GM19043 (cell line): ENCODE results near the gene SLC17A3.

ENCODE experiments used
- ATAC-seq: cut with Tn5 transposase; IDR thresholded peaks from one replicate; pipeline ENCODE4 v1.9.1; 2021; ENCODE audit warnings: low read depth; ENCODE audit not compliant: unreplicated experiment

SLC17A3 gene, protein sequence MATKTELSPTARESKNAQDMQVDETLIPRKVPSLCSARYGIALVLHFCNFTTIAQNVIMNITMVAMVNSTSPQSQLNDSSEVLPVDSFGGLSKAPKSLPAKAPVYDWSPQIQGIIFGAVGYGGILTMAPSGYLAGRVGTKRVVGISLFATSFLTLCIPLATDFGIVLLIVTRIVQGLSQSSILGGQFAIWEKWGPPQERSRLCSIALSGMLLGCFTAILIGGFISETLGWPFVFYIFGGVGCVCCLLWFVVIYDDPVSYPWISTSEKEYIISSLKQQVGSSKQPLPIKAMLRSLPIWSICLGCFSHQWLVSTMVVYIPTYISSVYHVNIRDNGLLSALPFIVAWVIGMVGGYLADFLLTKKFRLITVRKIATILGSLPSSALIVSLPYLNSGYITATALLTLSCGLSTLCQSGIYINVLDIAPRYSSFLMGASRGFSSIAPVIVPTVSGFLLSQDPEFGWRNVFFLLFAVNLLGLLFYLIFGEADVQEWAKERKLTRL

GRCh38 chr6:25874118-25874517 lies at the start of gene SLC17A3:
Gene SLC17A3 (minus strand): TSS chr6:25874243. CDS start chr6:25868387, 5,856 bp downstream.
- no peak for ATAC-seq

- ATAC-seq: no peak
Measured at GRCh38 chr6:25922301-25922700, 48.3 kb upstream of the SLC17A3 start.

DNA sequence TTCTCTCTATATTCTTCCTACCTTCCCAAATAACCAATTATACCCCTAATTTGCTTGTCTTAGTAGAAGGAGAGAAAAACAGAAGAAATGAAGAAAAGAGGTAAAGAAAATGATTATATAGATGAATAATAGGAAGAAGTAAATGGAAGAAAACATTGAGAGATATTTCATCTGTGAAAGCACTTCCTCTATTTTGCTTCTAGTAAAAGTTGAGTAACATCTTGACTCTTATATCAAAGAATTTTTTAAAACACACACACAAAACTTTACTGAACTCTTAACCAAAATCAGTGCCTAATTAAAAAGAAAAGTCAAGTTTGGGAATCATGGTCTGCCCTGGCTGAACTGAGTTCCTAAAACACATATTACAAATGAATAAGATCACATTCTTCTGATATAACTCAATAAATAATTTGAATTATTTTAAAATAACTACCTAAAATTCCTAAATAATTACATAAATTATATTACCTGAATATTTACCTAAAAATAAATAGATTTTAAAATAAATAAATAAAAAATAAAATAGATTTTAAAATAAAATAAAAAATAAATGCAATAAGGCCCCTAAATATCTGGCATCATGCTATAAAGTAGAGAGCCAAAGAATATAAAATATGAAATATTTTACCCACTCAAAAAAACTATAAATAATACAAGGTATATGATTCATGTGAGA lies 47.6 kb upstream of the SLC17A3 start:
- ATAC-seq: no peak

DNA sequence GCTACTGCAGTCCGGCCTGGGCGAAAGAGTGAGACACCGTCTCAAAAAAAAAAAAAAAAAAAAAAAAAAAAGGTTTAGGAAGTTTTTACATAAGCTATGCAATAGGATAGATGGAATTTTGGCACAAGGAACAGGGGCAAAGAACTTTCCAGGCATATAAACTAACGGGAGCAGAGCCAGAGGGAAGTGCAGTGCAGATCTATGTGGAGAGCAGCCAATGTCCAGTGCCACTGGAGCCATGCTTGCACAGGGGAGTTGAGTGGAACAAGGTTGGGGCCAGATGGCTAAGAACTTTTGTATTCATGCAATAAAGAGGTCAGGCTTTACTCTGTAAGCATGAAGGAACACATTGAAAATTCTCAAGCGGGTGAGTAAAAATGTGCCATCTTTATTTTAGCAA lies 45.6 kb upstream of the SLC17A3 start:
- no peak for ATAC-seq

DNA sequence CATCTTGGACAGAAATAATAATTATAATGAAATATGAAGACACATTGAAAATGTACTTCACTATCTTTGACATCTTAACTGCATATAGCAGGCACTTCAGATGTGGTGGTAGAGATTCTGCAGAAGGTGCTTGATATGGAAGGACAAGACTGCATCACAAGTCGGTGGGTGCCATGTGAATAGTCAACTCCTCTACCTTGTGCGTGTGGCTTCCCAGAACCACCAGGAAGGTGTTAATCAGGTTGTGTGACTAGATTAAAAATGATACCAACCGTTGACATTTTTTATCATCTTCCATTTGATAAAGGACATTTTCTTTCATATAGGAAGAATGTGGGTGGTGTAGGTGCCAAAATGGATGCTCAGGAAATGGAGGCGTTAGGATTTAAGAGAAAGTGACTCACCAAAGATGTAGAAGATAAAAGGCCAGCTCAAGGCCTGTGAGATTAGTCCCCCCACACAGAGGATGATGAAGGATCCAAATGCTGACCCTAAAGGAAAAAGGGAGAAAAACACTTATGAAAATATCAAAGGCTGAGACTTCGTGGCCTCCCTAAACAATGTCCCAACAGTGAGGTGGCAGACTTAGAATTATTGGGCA lies 44.1 kb upstream of the SLC17A3 start:
- no peak for ATAC-seq

GRCh38 chr6:25916789-25917490 lies 42.9 kb upstream of the SLC17A3 start:
- ATAC-seq: no peak

- ATAC-seq: no peak
Measured at GRCh38 chr6:25916330-25916729, 42.3 kb upstream of the SLC17A3 start.

DNA sequence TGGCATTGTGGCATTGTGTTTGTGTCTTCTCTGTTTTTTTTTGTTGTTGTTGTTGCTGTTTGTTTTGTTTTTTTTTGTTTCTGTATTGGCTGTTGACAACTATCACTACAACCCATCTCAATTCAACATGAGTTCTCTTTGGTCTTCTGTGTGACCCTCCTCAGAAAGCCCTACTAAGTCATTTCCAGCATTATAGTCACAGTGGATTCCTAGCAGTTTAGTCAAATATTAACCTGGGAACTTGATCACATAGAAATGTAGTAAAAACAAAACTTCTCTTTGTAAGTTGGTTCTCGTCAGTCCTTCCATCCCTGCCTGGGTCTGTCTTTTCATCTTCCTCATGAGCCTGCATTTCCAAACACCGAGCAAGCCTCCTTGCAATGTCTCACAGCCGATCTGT lies 39.7 kb upstream of the SLC17A3 start:
- ATAC-seq: no peak

GRCh38 chr6:25911351-25911750 lies 37.3 kb upstream of the SLC17A3 start:
- ATAC-seq: no peak

GRCh38 chr6:25907475-25908014 lies 33.5 kb upstream of the SLC17A3 start:
- ATAC-seq: no peak

DNA sequence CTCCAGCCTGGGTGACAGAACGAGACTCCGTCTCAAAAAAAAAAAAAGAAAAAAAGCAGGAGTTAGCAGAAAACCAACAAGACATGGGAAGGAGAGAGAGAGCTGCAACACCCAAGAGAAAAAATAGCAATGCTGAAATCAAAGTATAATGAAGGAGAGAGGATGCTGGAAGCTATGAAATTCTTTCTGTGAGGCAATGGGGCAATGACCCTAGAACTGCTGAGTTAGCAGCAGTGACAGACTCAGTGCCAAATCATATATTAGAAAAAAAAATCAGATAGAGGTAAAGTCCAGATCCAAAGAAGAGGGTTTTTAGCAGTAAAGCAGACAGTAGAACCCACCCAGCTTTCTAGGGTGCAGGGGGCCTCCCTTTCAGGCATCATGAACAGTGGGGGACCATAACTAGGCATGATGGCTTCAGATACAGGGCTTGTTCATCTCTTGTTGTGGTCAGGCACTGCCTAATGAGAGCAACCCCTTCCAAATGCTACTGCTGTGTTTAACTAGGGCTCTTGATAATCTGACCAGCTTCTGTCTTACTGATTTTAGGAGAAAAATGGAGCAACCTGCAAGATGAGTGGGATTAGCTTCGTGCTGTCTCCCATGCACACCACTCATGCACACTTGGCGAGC lies 29.5 kb upstream of the SLC17A3 start:
- no peak for ATAC-seq

GRCh38 chr6:25902071-25902470 lies 28.0 kb upstream of the SLC17A3 start:
- ATAC-seq: no peak

GRCh38 chr6:25900843-25901242 lies 26.8 kb upstream of the SLC17A3 start:
- no peak for ATAC-seq

DNA sequence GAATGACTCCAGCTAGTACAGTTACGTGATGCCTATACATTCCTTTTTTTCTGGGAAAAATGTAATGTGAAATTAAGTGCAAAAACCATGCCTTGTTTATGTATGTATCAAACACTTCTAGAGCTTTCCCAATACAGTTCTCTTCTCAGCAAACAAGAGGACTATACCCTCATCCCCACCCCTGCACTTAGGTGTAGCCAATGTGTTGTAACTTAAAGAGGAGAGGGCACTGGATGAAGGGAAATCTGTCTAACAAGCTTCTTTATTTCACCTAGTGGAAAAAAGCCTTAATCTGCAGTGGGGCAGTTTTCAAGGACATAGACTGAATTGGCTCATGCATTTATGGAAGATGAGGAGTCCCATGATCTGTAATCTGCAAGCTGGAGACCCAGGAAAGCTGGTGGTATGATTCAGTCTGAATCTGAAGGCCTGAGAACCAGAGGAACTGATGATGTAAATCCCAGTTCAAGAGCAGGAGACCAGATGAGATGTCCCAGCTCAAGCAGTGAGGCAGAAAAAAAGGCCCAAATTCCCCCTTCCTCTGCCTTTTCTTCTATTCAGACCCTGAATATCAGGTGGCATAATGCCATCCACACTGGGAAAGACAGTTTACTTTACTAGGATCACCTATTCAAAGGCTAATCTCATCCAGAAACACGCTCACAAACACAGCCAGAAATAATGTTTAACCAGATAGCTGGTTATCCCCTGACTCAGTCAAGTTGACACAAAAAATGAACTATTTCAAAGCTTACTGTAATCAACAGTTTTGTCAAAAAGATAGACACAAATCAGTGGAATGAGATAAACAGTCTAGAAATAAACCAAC lies 25.8 kb upstream of the SLC17A3 start:
- no peak for ATAC-seq

- ATAC-seq: no peak
Measured at GRCh38 chr6:25899123-25899522, 25.1 kb upstream of the SLC17A3 start.

DNA sequence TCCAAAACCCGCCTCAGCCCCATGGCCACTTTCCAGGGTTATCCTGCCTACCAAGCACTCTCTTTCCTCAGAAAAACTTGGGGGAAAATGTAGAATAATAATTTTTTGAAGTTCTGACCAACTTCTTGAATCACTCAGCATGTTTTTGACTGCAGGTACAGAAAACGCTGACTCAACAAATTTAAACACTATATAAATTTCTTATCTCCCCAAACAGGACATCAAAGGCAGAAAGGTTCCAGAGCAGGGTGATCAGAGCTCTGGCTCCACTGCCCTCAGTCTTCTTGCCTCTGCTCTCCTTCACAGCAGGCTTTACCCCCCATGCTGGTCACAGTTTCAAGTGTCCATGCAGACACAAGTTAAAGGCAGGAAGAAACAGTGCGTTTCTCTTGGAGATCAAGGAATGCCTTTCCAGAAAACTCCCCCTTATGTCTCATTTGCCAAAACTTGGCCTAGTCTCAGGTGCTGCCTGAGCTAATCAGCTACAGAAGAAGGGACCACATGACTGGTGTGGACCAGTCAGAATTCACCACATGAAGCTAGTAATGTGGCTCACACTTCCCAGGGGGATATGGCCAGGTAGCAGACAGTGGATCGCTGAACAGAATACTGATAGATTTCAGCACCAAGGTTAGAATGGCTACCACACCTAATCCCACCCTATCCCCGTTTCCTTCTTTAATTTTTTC lies 24.4 kb upstream of the SLC17A3 start:
- ATAC-seq: no peak

GRCh38 chr6:25896252-25896651 lies 22.2 kb upstream of the SLC17A3 start:
- ATAC-seq: no peak

DNA sequence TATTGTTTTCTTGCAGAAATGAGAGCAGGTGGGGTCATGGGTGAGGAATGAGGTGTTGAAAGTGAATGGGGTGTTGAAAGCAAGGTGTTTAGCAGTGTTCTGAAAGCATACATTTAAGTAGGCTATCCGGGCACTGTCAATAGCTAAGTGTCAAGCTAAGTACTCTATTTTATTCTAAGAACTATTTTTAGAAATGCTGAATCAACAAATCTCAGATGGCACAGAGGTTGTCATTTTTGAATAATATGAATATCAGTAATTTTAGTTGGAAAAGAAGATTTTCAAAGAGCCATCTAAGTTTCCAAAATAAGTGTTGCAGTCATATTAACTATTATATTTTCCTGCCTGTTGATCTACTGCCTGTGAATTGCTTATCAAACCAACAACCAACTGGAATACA lies 21.7 kb upstream of the SLC17A3 start:
- ATAC-seq: no peak

- ATAC-seq: no peak
Measured at GRCh38 chr6:25893778-25894177, 19.7 kb upstream of the SLC17A3 start.
